HCT116 (cell line): ENCODE results near the gene MAML3. TPM values are rescaled to one million over a fixed set of nuclear protein-coding genes. Genes with fewer than 3 reads are reported as not detected.

Experiments
- ATAC-seq: fragments of 200-7000 bp; cut with Tn5 transposase; 2 replicates; pipeline ENCODE4 v1.9.1; 2020; ENCODE audit warnings: mild to moderate bottlenecking, moderate library complexity
- BruUV-seq: library from RNA; stranded (reverse); fragments of 400-500 nt; replicated peaks from 2 replicates; lab custom pipeline; 2021; lab: Mats Ljungman, UMichigan
- CTCF ChIA-PET: fragments of 300-600 bp; sonication (Branson Sonifier 250); formaldehyde crosslinking; loops from one replicate; lab custom pipeline; 2021; ENCODE audit warnings: antibody characterized with exemption; lab: Charles Lee
- POLR2A ChIA-PET: fragments of 300-600, 350-600 bp; sonication (Branson Sonifier 250); formaldehyde crosslinking; loops from one replicate; lab custom pipeline; 2021; ENCODE audit warnings: antibody characterized with exemption; lab: Charles Lee
- RAD21 ChIA-PET, 2 experiments: fragments of 300-600 bp; sonication (Branson Sonifier 250); formaldehyde crosslinking; loops; one replicate each; lab custom pipeline; 2023; ENCODE audit warnings: low total read pairs in 2 of 2; ENCODE audit not compliant: uncharacterized antibody in 2 of 2, unreplicated experiment in 2 of 2, low non-redundant PET in 1 of 2; lab: Charles Lee
- DNase-seq: peaks from one replicate; pipeline ENCODE4 v3.0.0-alpha.2; 2010; ENCODE audit warnings: low read depth, low spot score
- H2AFZ ChIP-seq: fragments of 200-600 bp; shearing (Covaris generic), sonication (generic); 2 replicates; pipeline ENCODE4 v1.6.1; 2017; ENCODE audit warnings: low read depth, mixed run types, mixed read lengths, antibody characterized with exemption, low read length; ENCODE audit not compliant: poor library complexity, severe bottlenecking
- H3K27ac ChIP-seq: 2 replicates; pipeline ENCODE4 v1.5.1; 2012; ENCODE audit warnings: low read depth, low read length
- H3K27me3 ChIP-seq: fragments of 200-600 bp; sonication (generic); 2 replicates; pipeline ENCODE4 v1.6.1; 2016; ENCODE audit warnings: mixed run types, low read length, mixed read lengths; ENCODE audit not compliant: insufficient read depth
- H3K36me3 ChIP-seq, 2 experiments: fragments of 200-500 bp in 1 of 2; fragments of 200-600 bp in 1 of 2; sonication (Bioruptor generic) in 1 of 2; sonication (generic) in 1 of 2; 2 replicates each; pipeline versions ENCODE4 v1.5.1 to v1.6.1; 2014 to 2016; ENCODE audit warnings: low read length in 2 of 2, inconsistent platforms in 1 of 2, mixed read lengths in 1 of 2, mixed run types in 1 of 2; ENCODE audit not compliant: insufficient read depth in 2 of 2, control insufficient read depth in 1 of 2
- H3K4me1 ChIP-seq, 2 experiments: fragments of 200-600 bp in 1 of 2; sonication (generic) in 1 of 2; 2 replicates each; pipeline versions ENCODE4 v1.5.1 to v1.6.1; 2012 to 2017; ENCODE audit warnings: low read length in 2 of 2, inconsistent platforms in 1 of 2, mild to moderate bottlenecking in 1 of 2, mixed read lengths in 1 of 2, mixed run types in 1 of 2, moderate library complexity in 1 of 2; ENCODE audit not compliant: insufficient read depth in 2 of 2, control insufficient read depth in 1 of 2
- H3K4me2 ChIP-seq: fragments of 200-600 bp; sonication (generic); 2 replicates; pipeline ENCODE4 v1.6.1; 2017; ENCODE audit warnings: mixed run types, low read length, mixed read lengths
- H3K4me3 ChIP-seq, 2 experiments: fragments of 200-600 bp in 1 of 2; sonication (generic) in 1 of 2; replicated peaks in 1 of 2; 2 replicates each; pipeline ENCODE4 v1.5.1; 2011 to 2016; ENCODE audit warnings: low read length in 2 of 2, control low read depth in 1 of 2, low read depth in 1 of 2, mild to moderate bottlenecking in 1 of 2, mixed read lengths in 1 of 2, mixed run types in 1 of 2
- H3K79me2 ChIP-seq: fragments of 200-600 bp; sonication (generic); 2 replicates; pipeline ENCODE4 v1.6.1; 2017; ENCODE audit warnings: mild to moderate bottlenecking, mixed run types, low read length, moderate library complexity, mixed read lengths; ENCODE audit not compliant: insufficient read depth
- H3K9ac ChIP-seq: fragments of 200-600 bp; sonication (generic); 2 replicates; pipeline ENCODE4 v1.6.1; 2016; ENCODE audit warnings: low read length, mixed read lengths
- H3K9me2 ChIP-seq: fragments of 200-600 bp; sonication (generic), shearing (Covaris generic); 2 replicates; pipeline ENCODE4 v1.6.1; 2017; ENCODE audit warnings: mixed run types, mild to moderate bottlenecking, moderate library complexity; ENCODE audit not compliant: insufficient read depth
- H3K9me3 ChIP-seq, 2 experiments: fragments of 200-500 bp in 1 of 2; fragments of 200-600 bp in 1 of 2; sonication (Bioruptor generic) in 1 of 2; sonication (generic) in 1 of 2; 2 replicates each; pipeline ENCODE4 v1.6.1; 2014 to 2017; ENCODE audit warnings: low read length in 2 of 2, mixed read lengths in 2 of 2, inconsistent platforms in 1 of 2, low read depth in 1 of 2, mild to moderate bottlenecking in 1 of 2, mixed run types in 1 of 2, moderate library complexity in 1 of 2; ENCODE audit not compliant: control insufficient read depth in 1 of 2, insufficient read depth in 1 of 2
- H4K20me1 ChIP-seq: fragments of 200-600 bp; sonication (generic), shearing (Covaris generic); 2 replicates; pipeline ENCODE4 v1.6.1; 2017; ENCODE audit warnings: mixed run types, mild to moderate bottlenecking, moderate library complexity; ENCODE audit not compliant: insufficient read depth
- ATF3 ChIP-seq: IDR thresholded peaks from 2 replicates; pipeline ENCODE4 v1.6.1; 2012
- CBX3 ChIP-seq: IDR thresholded peaks from 2 replicates; pipeline ENCODE4 v1.6.1; 2012; ENCODE audit warnings: low read depth
- CEBPB ChIP-seq: IDR thresholded peaks from 2 replicates; pipeline ENCODE4 v1.6.1; 2012; ENCODE audit warnings: low read depth
- CTCF ChIP-seq, 3 experiments: fragments of 200-600 bp in 1 of 3; sonication (generic) in 1 of 3; IDR thresholded peaks in 2 of 3; conservative IDR thresholded peaks in 1 of 3; 2 replicates each; pipeline ENCODE4 v1.5.1; 2012 to 2017; ENCODE audit warnings: low read depth in 2 of 3, low read length in 2 of 3, antibody characterized with exemption in 1 of 3, borderline replicate concordance in 1 of 3, control low read depth in 1 of 3, mild to moderate bottlenecking in 1 of 3, mixed read lengths in 1 of 3, mixed run types in 1 of 3, moderate library complexity in 1 of 3; ENCODE audit not compliant: insufficient read depth in 1 of 3
- EGR1 ChIP-seq: IDR thresholded peaks from 2 replicates; pipeline ENCODE4 v1.6.1; 2012; ENCODE audit warnings: low read depth
- ELF1 ChIP-seq: IDR thresholded peaks from 2 replicates; pipeline ENCODE4 v1.6.1; 2012; ENCODE audit warnings: low read depth, borderline replicate concordance
- EZH2 ChIP-seq: fragments of 200-600 bp; sonication (generic); IDR thresholded peaks from 2 replicates; pipeline ENCODE4 v1.6.1; 2017; ENCODE audit warnings: antibody characterized with exemption, mixed run types
- FOSL1 ChIP-seq: IDR thresholded peaks from 2 replicates; pipeline ENCODE4 v1.6.1; 2012; ENCODE audit warnings: low read depth
- JUND ChIP-seq: IDR thresholded peaks from 2 replicates; pipeline ENCODE4 v1.6.1; 2012
- MAX ChIP-seq: IDR thresholded peaks from 2 replicates; pipeline ENCODE4 v1.6.1; 2012
- POLR2A ChIP-seq: IDR thresholded peaks from 2 replicates; pipeline ENCODE4 v1.7.0; 2011; ENCODE audit warnings: borderline replicate concordance; ENCODE audit not compliant: insufficient read depth, insufficient read length; ENCODE audit errors: extremely low read depth
- POLR2AphosphoS5 ChIP-seq: IDR thresholded peaks from 2 replicates; pipeline ENCODE4 v1.6.1; 2011; ENCODE audit warnings: mild to moderate bottlenecking, low read depth, low read length, moderate library complexity
- RAD21 ChIP-seq: IDR thresholded peaks from 2 replicates; pipeline ENCODE4 v1.6.1; 2012; ENCODE audit warnings: low read depth, mild to moderate bottlenecking
- SP1 ChIP-seq: IDR thresholded peaks from 2 replicates; pipeline ENCODE4 v1.6.1; 2012; ENCODE audit warnings: low read depth
- SRF ChIP-seq: IDR thresholded peaks from 2 replicates; pipeline ENCODE4 v1.6.1; 2012; ENCODE audit warnings: low read depth
- TCF7L2 ChIP-seq: IDR thresholded peaks from 2 replicates; pipeline ENCODE4 v1.7.0; 2011; ENCODE audit warnings: borderline replicate concordance, inconsistent platforms; ENCODE audit not compliant: insufficient read depth, insufficient read length; ENCODE audit errors: extremely low read depth
- ZFX ChIP-seq: fragments of 450-650 bp; IDR thresholded peaks from 2 replicates; pipeline ENCODE4 v1.6.1; 2017
- intact Hi-C: fragments of 100-400 bp; cut with micrococcal nuclease; formaldehyde crosslinking; loops from 2 replicates; pipeline ENCODE4 v1.10.0; 2022
- total RNA-seq: library from RNA; stranded (reverse); gene quantifications from one replicate; pipeline ENCODE4 v1.2.1, GENCODE V29; 2021; ENCODE audit not compliant: unreplicated experiment
- TF ChIP-seq, protein P1 (sequence below): IDR thresholded peaks from 2 replicates; pipeline ENCODE4 v1.6.1; 2012; ENCODE audit warnings: low read depth

Gene MAML3
- total RNA-seq, 1 experiment from 2014 or later: 3.1 TPM

GRCh38 chr4:140136509-140136908 is 17.5 kb downstream of the MAML3 start:
- no TSS peak for BruUV-seq
- Histone ChIP-seq H2AFZ (peak overlapping the region; percentile 15), H3K9me3 (no peaks in the 10 kb centered on the region), H3K27me3 (no peaks in the 10 kb centered on the region), H3K79me2 (no peaks in the 10 kb centered on the region), H3K9me2 (no peaks in the 10 kb centered on the region), H3K4me3 (peak overlapping the region in 1 of 2 experiments; percentile 21; a peak in 2 of 4 replicates), H3K36me3 (no peaks in the 10 kb centered on the region), H3K27ac (no peak overlapping the region), H3K4me1 (peaks cover 3 to 42% of the 10 kb centered on the region in 2 experiments; a peak in 3 of 4 replicates), H4K20me1 (no peaks in the 10 kb centered on the region), H3K4me2 (peak overlapping the region; percentile 68), H3K9ac (no peak overlapping the region)
- TF ChIP-seq CEBPB: peak; percentile 64
- TF ChIP-seq ZFX: no peak
- no peak; the same call in 1 of the 2 replicates for TF ChIP-seq ATF3
- no peak for TF ChIP-seq POLR2A
- no peak for TF ChIP-seq TCF7L2
- TF ChIP-seq JUND: peak; percentile 82
- peak; percentile 75 for TF ChIP-seq SP1
- TF ChIP-seq ELF1: no peak
- no peak for TF ChIP-seq CTCF (IDR thresholded peaks at IDR 0.05 in 2 of 3, conservative IDR thresholded peaks at IDR 0.05 in 1 of 3; ENCODE audit: borderline replicate concordance in 1 of 3, insufficient read depth in 1 of 3, low read depth in 2 of 3, low read length in 2 of 3)
- TF ChIP-seq EGR1: no peak
- TF ChIP-seq SRF: peak; percentile 89
- TF ChIP-seq, protein P1, sequence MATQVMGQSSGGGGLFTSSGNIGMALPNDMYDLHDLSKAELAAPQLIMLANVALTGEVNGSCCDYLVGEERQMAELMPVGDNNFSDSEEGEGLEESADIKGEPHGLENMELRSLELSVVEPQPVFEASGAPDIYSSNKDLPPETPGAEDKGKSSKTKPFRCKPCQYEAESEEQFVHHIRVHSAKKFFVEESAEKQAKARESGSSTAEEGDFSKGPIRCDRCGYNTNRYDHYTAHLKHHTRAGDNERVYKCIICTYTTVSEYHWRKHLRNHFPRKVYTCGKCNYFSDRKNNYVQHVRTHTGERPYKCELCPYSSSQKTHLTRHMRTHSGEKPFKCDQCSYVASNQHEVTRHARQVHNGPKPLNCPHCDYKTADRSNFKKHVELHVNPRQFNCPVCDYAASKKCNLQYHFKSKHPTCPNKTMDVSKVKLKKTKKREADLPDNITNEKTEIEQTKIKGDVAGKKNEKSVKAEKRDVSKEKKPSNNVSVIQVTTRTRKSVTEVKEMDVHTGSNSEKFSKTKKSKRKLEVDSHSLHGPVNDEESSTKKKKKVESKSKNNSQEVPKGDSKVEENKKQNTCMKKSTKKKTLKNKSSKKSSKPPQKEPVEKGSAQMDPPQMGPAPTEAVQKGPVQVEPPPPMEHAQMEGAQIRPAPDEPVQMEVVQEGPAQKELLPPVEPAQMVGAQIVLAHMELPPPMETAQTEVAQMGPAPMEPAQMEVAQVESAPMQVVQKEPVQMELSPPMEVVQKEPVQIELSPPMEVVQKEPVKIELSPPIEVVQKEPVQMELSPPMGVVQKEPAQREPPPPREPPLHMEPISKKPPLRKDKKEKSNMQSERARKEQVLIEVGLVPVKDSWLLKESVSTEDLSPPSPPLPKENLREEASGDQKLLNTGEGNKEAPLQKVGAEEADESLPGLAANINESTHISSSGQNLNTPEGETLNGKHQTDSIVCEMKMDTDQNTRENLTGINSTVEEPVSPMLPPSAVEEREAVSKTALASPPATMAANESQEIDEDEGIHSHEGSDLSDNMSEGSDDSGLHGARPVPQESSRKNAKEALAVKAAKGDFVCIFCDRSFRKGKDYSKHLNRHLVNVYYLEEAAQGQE: no peak
- TF ChIP-seq POLR2AphosphoS5: peak; percentile 41; the same call in 1 of the 2 replicates
- TF ChIP-seq EZH2: no peak
- peak; percentile 83 for TF ChIP-seq CBX3
- TF ChIP-seq MAX: peak; percentile 48; the same call in 1 of the 2 replicates
- peak; percentile 93 for TF ChIP-seq FOSL1
- no peak for TF ChIP-seq RAD21
- ATAC-seq: peak; percentile 54; the same call in 1 of the 2 replicates
- ChIA-PET CTCF (no interaction called here), POLR2A (interaction anchor here (1.4 kb wide), 1 partner anchor 14 kb away, joined by 3 read pairs; no protein-coding TSS in a partner anchor), RAD21 (no interaction called here)
- intact Hi-C loops: no loop called here
- no peak for DNase-seq
